Ovary (tissue), 9 donors: Measurements from ENCODE around the gene LENEP. TPM values are rescaled to one million over a fixed set of nuclear protein-coding genes. Genes with fewer than 3 reads are reported as not detected.

Source experiments
- DNase-seq, 5 donors: peaks; one replicate each; pipeline ENCODE4 v3.0.0-alpha.2; 2019 to 2020
- H3K27ac ChIP-seq, 2 donors: fragments of 200-600 bp; one replicate each; pipeline versions ENCODE4 v1.5.1 to v1.8.0; 2019 to 2022
- H3K27me3 ChIP-seq: fragments of 200-600 bp; one replicate; pipeline ENCODE4 v1.8.0; 2022
- H3K36me3 ChIP-seq: fragments of 200-600 bp; sonication (generic); one replicate; pipeline ENCODE4 v1.5.1; 2019
- H3K4me1 ChIP-seq: one replicate; pipeline ENCODE4 v1.8.1; 2013; ENCODE audit warnings: mild to moderate bottlenecking, moderate library complexity; ENCODE audit not compliant: insufficient read depth
- H3K4me3 ChIP-seq: fragments of 200-600 bp; sonication (generic); one replicate; pipeline ENCODE4 v1.5.1; 2017
- H3K9me3 ChIP-seq, 2 donors: fragments of 200-600 bp in 1 of 2; sonication (generic) in 1 of 2; one replicate each; pipeline versions ENCODE4 v1.5.1 to v1.8.1; 2013 to 2019; ENCODE audit warnings: mild to moderate bottlenecking in 1 of 2, moderate library complexity in 1 of 2
- CTCF ChIP-seq, 3 donors: fragments of 450-650 bp in 2 of 3; fragments of 200-600 bp in 1 of 3; IDR thresholded peaks; one replicate each; pipeline versions ENCODE4 v1.5.1 to v1.8.0; 2016 to 2022; ENCODE audit warnings: antibody characterized with exemption in 3 of 3, mild to moderate bottlenecking in 1 of 3
- EP300 ChIP-seq: sonication (generic); formaldehyde crosslinking; IDR thresholded peaks from one replicate; pipeline ENCODE4 v1.6.1; 2017; ENCODE audit warnings: antibody characterized with exemption
- POLR2A ChIP-seq: fragments of 450-650 bp; IDR thresholded peaks from one replicate; pipeline ENCODE4 v1.6.1; 2017; ENCODE audit warnings: antibody characterized with exemption, mild to moderate bottlenecking, moderate library complexity
- WGBS, 3 donors: extraction: QIAGEN DNeasy Blood & Tissue Kit in 1 of 3; methylation state at CpG; one replicate each; pipeline versions ENCODE4 v1.1.5 to v1.1.7; 2013 to 2017; 5-methylcytosine and 5-hydroxymethylcytosine counted together
- intact Hi-C, 4 donors: fragments of 100-400 bp; cut with DNase I; formaldehyde crosslinking; loops; one replicate each; pipeline versions ENCODE4 v1.11.0 to v1.15.1; 2022 to 2023
- polyA plus RNA-seq, 2 donors: library from polyadenylated mRNA; stranded (reverse); fragments of 200-250 nt in 1 of 2; fragments of 350-450 nt in 1 of 2; fragmentation: Illumina TruSeq in 1 of 2; extraction: RNeasy Lipid Tissue Mini Kit (QIAGEN cat#74804) in 1 of 2; gene quantifications; one replicate each; pipeline ENCODE4 v1.2.3, GENCODE V29; 2013 to 2014
- total RNA-seq, 7 donors: library from RNA; depleted of rRNA in 2 of 7; stranded (reverse); fragments of >200 nt in 2 of 7; fragmentation: NEBNext Ultra II Directional in 3 of 7; extraction: Animal tissue kit (Norgen Biotek cat#: 25700) in 3 of 7; gene quantifications; one replicate each; pipeline versions ENCODE4 v1.1.0 to v1.2.4, GENCODE V29; 2016 to 2023
- donor health status: DM: no; HTN: no; CAD: no; lungs with moderate emphysema.
- donor health status: DM: no; HTN: no; CAD: no.
- donor health status: Bipolar disorder and iron deficiency.
- donor health status: DM: yes; HTN: yes; CAD: no.
- donor health status: DM: no; HTN: no; CAD: no.
- donor health status: DM: yes; HTN: yes; CAD: no.

The LENEP gene
- total and polyA plus RNA-seq, 9 donors: not detected

- Histone ChIP-seq H3K27me3 (no peaks in the 10 kb centered on the region), H3K4me1 (peaks cover 13% of the 10 kb centered on the region), H3K4me3 (no peak overlapping the region), H3K36me3 (no peaks in the 10 kb centered on the region), H3K9me3 (no peaks in the 10 kb centered on the region), H3K27ac (peak overlapping the region; percentile 79 to 81)
- WGBS, 3 donors: 84 to 91% (median 90%) methylated on average over 21 to 26 of the region's 26 CpGs
- DNase-seq: peak in 4 of 5 donors; percentile 32 to 52 (median 44)
- intact Hi-C loops: loop anchor here in 1 of 4 donors (5.0 kb wide), 1 partner anchor 36 kb away; the partner anchor contains the start of gene ADAM15
- TF ChIP-seq POLR2A (no peak), CTCF (IDR thresholded peaks at IDR 0.05) (no peak)
Observed at GRCh38 chr1:155016231-155016831, 22.9 kb downstream of the LENEP start.

- 3 to 4% (median 4%) methylated on average over 38 to 49 of the region's 49 CpGs for WGBS, 3 donors
- peak; percentile 89 to 97 (median 95) for DNase-seq
- intact Hi-C loops: loop anchor here in 1 of 4 donors (5.0 kb wide), 1 partner anchor 35 kb away; the partner anchor contains the start of gene ADAM15
- peak overlapping the region; percentile 79 to 81 for H3K27ac ChIP-seq
- peak; percentile 96 to 100 (median 99) for TF ChIP-seq CTCF (IDR thresholded peaks at IDR 0.05)
- TF ChIP-seq POLR2A: peak; percentile 62
- peak; percentile 41 for TF ChIP-seq EP300
- H3K27me3 ChIP-seq: no peaks in the 10 kb centered on the region
- H3K9me3 ChIP-seq: no peaks in the 10 kb centered on the region
- H3K4me1 ChIP-seq: peaks cover 6% of the 10 kb centered on the region
- H3K4me3 ChIP-seq: peak overlapping the region; percentile 31
- H3K36me3 ChIP-seq: no peaks in the 10 kb centered on the region
Observed at GRCh38 chr1:155017041-155017945, 23.9 kb downstream of the LENEP start.

- Histone ChIP-seq H3K4me3 (peak overlapping the region; percentile 31), H3K4me1 (peaks cover 6% of the 10 kb centered on the region), H3K9me3 (no peaks in the 10 kb centered on the region), H3K27ac (peak overlapping the region; percentile 79 to 81), H3K36me3 (no peaks in the 10 kb centered on the region), H3K27me3 (no peaks in the 10 kb centered on the region)
- DNase-seq: peak in 4 of 5 donors; percentile 35 to 56 (median 42)
- WGBS, 3 donors: 54 to 58% (median 54%) methylated on average over 6 of the region's 6 CpGs
- intact Hi-C loops: loop anchor here in 1 of 4 donors (5.0 kb wide), 1 partner anchor 34 kb away; the partner anchor contains the start of gene ADAM15
- TF ChIP-seq EP300: no peak
- no peak for TF ChIP-seq POLR2A
- no peak for TF ChIP-seq CTCF (IDR thresholded peaks at IDR 0.05)
Observed at GRCh38 chr1:155017946-155018316, 24.5 kb downstream of the LENEP start.

GRCh38 chr1:155018617-155019348, 25.4 kb downstream of the LENEP start:
- TF ChIP-seq CTCF (IDR thresholded peaks at IDR 0.05) (no peak), POLR2A (no peak), EP300 (no peak)
- WGBS, 3 donors: 79 to 86% (median 81%) methylated on average over 8 of the region's 8 CpGs
- peak in 1 of 5 donors; percentile 20 for DNase-seq

More at GRCh38 chr1:155018617-155019348, 25.4 kb downstream of the LENEP start:
- H3K27me3 ChIP-seq: no peaks in the 10 kb centered on the region
- H3K27ac ChIP-seq: no peak overlapping the region
- peaks cover 6% of the 10 kb centered on the region for H3K4me1 ChIP-seq
- intact Hi-C loops: loop anchor here in 1 of 4 donors (5.0 kb wide), 1 partner anchor 34 kb away; the partner anchor contains the start of gene ADAM15
- H3K9me3 ChIP-seq: no peaks in the 10 kb centered on the region
- H3K36me3 ChIP-seq: no peaks in the 10 kb centered on the region
- no peak overlapping the region for H3K4me3 ChIP-seq
